Measurements from ENCODE around the gene BCL11B.

Gene BCL11B

DNA sequence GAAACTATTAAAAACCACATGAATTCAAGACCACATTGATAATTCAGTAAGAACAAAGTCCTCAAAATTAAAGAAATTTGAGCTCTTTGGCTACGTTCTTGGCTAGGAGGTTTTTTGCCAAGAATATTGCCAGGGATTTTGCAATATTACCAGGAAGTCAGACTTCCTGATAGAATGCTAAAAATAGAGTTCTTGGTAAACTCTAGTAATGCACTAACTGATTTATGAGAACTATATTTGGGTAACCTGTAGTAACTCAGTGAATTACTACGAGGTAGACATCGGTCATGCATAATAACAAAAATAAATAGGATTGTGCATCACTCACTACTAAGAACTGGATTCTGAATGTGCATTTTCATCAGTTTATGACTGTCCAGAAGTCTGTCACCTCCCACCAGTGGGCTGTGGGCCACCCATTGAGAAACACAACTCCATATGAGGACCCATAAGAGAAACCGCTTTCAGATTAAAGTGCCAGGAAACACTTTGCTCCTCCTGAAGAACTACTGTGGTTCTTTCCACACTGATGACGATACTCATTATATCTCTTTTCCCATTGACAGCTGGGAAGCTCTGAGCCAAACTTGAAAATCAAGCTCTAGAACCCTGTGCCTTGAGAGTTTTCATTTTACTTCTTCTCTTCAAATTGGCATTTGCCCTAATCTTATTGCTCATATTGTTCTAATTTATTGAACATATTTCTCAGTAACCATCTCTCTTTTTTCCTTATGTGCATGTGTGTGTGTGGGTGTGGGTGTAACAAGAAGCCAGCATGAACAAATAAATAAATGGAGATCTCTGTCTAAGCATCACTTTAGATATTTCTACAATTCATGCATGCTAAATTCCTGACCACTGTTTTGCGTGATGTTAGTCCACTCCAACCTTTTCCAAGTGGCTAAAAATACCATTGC, 116.6 kb downstream of the BCL11B start:
- DNase-seq, result no peak

DNA sequence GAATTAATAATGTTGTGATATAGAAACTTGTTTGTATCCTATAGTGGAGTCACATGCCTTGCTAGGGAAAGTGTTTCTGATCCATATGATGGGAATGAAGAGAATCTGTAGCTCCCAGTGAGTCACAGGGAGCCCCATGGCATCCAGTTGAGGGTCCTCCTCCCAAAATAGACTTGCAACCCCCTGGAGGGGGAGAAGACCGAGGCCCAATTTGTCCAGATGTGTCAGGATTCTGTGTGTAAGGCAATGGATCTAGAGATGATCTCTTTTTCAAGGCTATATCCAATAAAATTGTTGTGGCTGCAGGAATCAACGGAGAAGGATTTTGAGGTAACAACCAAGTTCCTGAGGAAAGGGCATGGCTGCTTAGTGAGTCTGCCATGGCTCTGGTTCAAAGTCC, 121.8 kb downstream of the BCL11B start:
- no peak for DNase-seq

DNA sequence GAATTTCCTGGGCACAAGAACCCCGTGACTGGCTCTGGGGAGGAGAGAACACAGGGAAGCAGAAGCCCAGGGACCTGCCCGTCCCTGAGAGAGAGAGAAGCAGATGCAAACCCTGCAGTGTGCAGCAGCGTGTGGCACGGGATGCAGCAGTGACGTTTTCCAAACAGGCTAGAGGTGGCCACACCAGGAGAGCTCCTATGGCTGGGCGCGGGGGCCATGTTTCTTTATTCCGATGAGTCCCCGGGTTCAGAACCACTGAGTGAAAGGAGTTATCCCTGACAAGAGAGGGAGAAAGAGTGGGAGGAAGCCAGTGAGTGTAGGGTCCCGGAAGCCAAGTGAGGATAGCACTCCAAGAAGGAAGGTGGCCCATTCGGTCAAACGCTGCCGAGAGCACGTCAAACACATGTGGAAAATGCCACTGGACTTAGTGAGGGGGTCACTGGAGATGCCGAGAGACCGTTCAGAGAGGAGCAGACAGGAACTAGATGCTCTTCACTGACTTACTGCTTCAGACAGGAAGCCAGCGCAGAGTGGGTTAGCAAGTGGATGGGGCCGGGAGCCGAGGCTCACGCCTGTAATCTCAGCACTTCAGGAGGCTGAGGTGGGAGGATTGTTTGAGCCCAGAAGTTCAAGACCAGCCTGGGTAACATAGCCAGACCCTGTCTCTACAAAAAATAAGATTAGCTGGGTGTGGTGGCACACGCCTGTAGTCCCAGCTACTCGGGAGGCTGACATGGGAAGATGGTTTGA, 123.0 kb downstream of the BCL11B start:
- no peak for DNase-seq

DNA sequence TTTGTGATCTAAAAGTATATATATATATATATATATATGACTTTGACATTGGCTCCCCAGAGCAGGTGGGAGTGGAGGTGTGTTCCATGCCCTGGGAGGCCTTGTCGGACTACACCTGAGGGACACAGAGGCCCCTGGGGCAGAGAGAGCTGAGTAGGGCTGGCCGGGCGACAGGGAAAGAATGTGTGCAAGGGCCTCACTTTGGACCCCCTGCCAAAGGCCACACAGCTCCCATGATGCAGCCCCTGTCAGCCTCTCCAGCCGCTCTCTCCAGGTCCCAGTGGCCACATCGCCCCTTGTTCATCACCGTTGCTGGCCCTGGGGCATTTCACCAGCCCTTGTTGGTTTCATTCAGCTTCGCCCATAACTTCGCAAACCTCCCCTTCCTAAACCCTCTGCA, 123.9 kb downstream of the BCL11B start:
- DNase-seq, result no peak

DNA sequence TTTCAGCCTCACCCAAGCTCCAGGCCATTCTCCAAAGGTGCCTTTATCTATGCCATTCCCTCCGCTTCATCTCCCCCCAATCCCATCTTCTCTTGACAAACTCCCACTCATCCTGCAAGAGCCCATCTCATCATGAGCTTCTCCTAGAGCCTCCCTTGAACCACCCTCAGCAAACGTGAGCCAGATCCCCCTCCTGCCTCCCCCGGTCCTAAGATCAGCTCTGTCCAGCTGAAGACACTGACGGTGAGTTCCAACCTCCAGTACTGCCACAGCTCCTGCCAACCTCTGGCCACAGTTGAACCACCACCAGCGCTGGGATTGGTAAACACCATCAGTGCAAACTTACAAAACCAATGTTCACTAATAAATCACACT, 124.6 kb downstream of the BCL11B start:
- DNase-seq, result no peak

DNA sequence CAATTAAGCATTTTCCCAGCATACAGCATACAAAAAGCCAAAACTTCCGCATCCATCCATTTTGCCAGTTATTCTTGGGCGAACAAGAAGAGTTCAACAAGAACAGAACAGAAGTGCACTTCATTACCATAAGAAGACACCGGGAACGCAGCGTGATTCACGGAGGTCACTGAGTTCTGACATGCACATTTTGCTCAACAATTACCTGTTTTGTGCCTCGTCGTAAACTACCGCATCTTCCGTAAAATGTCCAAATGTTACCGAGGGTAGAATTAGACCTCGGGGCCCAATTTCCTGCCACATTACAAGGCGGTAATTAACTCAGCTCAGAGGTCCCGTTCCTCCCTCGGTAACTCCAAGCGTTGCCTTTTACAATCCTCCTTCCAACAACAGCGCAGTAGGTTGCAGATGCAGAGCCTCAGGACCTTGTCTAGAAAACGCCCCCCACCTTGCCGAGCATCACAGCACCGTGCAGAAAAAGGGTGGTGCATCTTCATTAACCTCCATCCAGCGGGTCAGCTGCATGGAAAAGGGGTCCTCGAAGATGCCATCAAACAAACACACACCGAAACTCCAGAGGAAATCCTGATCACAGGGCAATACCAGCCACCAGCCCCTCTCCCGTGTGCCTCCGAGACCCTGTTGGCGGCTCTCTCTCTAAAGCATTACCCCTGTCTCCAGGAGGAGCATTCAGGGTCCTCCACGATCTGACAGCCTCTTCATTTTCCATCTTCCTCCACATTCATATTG, 125.2 kb downstream of the BCL11B start:
- no peak for DNase-seq

DNA sequence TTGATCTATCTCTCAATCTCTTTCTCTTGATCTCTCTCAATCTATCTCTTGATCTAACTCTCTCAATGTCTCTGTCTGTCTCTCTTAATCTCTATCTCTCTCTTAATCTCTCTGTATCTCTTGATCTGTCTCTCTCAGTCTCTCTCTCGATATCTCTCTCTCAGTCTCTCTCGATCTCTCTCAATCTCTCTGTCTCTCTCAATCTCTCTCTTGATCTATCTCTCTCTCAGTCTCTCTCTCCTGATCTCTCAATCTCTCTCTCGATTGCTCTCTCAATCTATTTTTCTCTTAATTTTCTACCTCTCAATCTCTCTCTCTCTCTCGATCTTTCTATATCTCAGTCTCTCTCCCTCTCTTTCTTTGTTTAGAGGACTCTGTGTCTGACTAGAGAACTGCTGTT, 126.7 kb downstream of the BCL11B start:
- DNase-seq, result no peak

DNA sequence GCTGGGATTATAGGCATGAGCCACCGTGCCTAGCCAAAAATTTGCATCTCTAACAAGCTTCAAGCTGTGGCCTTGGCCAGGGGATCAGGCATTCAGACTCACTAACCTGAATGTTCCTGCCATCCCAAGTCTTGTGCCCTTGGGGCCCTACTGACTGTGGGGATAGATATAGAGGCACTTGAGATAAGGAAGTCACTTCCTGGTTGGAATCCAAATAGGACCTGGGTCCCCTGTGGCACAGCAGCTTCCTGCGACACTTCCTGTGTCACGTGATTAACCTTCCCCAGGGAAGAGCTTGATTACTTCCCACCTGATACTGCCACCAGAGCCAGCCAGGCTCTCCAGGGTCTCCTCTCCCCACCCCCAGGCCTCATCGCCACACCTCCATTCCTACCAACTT, 128.2 kb downstream of the BCL11B start:
- DNase-seq, result no peak

DNA sequence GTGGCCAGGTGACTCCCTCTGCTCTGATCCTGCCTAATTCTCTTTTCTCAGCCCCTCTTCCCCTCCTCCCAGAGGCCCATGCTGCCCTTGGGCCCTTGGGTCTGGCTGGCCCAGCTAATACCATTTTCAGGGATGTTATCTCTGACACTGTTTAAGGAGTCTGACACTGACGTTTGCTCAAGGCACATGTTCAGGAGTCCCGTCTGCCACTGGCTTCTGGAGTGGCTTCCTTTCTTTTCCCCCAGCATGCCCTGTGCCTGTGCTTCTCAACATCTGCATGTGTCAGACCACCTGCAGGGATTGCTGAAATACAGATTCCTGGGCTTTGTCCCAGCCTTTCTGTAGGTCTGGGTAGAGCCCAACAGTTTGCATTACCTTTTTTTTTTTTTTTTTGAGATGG, 128.9 kb downstream of the BCL11B start:
- no peak for DNase-seq

DNA sequence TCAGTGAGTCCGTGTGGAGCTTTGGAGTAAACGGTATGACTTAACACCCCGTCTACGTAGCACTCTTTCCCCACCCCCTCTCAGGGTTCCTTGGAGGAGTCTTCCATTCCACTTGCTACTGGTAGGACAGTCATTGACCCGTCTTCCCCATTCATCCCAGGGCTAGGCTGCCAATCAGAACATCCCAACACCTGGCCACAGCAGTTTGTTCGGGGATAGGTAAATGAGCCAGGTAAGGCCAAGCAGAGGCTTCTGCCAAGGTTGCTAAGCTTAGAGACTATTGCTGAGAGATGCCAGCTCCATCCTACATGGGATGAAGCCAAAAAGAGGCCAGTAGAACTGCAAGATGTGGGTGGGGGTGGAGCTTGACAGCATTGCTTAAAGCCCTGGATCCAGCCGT, 130.8 kb downstream of the BCL11B start:
- no peak for DNase-seq

DNA sequence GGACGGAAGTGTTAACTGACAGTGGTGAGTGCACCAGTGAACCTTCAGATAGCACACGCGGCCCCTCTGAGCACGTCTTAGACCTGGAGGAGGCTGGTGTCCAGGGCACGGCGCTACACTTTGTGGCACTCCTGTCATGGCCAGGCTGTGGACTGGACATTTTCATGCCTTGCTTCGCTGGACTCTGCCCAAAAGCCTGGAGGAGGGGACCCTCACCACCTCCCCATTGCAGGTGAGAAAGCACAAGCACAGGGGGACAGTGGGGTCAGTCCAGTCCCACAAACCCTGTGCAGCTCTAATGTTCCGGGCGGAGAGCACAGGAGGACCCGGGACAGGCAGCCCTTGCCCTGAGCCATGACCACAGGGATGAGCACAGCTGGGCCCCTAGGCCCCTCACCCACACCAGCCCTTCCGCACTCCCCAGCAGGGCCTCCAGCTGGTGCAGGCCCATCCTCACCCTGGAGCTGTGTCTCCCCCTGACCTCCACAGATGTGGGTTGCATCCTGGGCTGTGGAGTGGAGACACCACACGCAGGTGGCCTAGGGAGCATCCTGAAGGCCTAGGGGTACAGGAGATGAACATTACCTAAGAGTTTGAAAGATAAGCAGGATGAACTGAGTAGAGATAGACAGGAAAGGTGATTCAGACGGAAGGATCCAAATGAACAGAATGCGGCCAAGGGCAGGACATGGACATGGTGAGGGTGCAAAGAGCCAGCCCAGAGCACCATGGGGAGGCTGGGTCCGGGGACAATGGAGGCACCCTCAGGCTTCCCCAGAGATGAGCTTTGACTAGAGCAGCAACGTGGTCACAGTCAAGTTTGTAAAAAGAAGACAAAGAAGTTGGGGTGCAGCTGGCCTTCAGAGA, 132.8 kb downstream of the BCL11B start:
- DNase-seq, result no peak

DNA sequence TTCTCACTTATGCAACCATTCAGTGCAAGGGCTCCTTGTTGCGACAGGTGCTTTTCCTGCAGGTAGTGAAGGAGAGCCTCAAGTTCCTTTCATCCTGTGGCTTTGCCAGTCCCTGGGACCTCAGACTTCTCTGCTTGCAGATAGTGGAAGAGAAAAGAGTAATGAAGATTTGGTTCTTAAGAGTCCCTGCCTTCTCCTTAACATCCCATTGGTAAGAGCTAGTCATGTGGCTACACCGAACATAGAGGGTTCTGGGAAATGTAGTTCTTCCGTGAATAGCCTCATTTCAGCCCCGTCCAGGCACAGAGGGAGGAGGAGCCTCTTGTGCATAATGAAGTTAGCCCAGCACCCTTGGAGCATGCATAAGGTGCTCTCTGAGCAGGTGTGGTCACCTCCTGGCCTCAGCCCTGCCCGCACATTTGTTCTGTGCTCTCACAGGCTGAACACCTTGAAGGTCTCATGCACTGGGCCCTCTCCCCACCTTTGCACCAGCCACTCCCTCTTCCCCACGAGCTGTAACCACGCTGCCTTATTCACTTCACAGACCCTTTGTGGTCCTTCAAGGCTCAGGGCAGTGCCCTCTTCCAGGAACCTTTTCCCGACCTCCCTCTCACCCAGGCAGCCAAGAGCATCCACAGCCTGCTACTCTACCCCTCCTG, 134.0 kb downstream of the BCL11B start:
- no peak for DNase-seq

DNA sequence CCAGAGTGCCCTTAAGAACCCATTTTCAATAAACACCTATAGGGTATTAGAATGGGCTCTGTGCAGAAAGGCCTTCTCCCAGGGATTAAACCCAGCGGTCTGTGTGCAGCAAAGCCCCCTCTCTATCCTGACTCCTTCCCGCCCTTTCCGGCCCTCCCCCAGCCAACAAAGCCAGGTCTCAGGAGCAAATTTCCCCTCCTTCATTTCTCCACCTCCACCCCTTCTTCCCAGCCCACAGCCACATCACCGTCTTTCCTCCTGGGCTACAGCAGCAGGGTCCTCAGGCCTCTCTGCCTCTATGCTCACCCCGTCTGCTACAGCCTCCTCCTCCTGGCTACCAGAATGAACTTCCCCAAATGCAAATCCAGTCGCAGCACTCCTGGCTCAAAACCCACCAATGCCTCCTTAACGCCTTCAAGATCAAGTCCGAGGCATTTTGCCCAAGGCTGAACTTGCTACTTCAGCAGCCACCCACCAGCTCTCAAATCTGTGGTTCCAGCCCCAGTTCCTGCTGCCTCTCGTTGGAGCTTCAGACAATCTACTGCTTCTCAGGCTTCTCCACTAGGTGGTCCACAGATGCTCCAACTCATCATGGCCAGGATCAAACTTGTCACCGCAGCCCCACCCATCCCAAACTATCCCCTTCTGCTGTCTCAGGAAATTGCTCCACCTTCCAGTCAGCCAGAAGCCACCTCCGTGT, 134.8 kb downstream of the BCL11B start:
- no peak for DNase-seq

DNA sequence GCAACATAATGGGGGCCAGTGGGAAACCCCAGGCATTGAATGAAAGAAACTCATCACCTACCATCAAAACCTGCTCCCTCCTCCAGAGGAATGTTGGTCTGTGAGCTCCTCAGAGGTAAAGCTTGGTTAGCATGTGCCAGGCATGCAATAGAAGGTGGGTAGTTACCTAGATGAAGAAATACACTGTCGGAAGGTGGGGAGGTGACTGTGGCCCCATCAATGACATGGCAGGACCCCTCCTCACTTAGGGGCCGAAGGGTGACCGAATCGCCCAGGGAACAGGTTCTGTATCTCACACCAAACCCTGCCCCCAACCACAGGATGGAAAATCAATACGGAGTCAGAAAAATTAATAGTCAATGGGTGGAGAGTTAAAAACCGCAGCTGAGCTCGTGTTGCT, 135.6 kb downstream of the BCL11B start:
- no peak for DNase-seq

DNA sequence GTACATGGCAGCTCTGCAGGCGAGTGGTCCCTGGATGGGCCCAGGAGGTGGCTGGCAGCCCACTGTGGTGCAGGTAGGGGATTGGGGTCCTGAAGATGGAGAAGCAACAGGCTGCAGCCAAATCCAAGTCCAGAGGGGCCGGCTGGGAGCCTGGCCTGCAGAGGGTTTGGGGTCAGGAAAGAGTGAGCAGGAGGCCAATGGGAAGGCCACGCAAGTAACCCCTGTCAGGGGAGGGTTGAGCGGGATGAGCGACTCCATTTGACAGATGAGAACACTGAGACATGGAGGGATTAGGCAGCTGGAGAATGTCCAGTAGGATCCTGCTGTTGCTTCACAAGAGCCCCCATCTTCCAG, 136.0 kb downstream of the BCL11B start:
- no peak for DNase-seq

DNA sequence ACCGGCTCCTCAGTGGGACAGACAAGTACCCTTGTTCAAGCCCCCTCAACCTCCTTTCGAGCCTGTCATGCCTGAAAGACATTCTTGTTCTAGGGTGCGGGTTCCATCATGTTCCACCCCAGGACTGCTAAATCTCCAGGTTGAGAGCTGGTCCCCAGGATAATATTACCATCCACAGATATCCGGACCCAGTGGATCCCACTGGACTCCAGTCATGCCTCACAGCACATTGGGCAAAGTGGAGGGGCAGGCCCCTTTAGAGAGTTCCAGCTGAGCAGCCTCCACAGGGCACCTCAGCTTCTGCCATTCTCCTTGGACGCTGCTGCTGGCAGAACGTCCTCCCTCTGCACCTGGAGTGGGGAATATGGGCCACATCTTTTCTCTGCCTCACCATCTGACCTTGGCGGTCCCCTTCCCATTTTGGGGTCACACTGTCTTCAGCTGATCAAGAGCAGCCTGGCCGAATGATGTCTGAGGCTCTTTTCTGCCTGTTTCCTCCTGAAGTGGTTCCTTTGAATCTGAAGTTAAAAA, 137.4 kb downstream of the BCL11B start:
- no peak for DNase-seq

DNA sequence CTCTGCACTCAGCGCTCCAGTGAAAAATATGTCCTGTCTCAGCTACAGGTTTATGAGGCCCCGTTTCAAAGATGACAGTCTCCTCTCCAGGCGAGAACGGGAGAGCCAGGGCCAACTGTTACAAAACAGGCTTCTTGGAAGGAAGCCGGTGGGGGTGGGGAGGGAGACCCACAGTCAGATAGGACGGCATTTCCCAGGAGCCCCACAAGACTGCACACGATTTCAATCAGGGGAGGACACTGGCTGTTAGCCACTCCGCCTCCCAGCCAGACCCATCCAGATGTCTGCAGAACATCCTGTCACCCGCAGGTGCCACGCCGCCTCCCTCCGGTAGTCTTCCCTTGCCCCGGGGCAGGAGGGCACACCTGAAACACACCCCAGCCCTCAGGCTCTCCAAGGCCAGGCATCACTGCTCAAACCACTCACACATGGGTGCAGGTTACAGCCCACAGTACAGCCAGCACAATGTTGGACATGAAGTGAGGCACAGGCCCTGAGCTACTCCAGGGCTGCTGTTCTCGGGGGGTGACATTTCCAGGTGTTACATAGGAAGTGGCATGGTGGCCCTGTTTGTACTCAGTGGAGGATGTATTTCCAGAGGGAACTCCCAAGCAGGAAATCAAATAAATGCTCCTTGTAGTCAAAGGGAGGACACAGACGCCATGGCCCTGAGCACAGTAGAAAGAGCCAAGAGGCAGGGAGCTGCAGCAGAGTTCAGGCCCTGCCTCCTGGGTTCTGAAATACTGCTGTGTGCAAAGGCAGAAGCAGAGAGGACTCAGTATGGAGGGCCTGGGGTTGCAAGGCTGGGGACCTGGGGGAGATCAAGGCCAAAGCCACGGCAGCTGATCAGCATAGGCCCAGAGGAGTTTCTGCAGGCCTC, 138.1 kb downstream of the BCL11B start:
- no peak for DNase-seq

DNA sequence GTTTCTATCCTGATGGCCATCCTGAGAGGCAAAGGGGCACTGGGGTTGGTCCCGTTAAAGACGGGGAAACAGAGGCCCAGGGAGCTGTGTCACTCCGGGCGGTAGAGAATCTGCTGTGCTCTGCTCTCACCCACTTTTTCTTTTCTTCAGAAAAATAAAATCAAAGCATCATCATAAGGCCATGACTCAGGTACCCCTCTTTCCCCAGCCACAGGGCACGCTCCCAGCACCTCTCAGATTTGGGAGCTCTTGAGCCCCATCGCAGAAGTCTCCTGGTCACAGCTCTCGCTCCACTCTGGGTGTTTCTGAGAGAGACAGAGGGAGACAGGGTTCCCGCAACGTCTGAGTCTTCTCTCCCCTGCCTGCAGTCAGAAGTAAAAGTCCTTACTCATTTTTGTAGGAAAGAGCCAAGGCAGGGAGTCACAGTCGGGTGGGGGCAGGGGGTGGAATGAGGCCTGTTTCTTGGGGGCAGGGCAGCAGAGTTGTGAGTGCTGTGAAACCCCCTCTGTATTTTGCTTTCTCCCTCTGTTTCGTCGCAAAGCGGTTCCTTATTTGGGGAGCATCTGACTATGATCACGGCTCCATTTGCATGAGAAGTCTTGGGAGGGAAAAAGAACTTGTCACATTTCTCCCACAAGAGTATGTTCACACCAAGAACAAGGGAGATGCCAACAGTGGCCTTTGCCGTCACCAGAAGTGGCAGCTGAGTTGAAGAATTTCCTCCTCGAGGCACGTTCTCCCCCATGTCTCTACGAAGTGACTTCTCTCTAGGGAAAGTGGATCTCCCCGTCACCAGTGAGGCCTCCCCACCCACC, 139.0 kb downstream of the BCL11B start:
- no peak for DNase-seq

DNA sequence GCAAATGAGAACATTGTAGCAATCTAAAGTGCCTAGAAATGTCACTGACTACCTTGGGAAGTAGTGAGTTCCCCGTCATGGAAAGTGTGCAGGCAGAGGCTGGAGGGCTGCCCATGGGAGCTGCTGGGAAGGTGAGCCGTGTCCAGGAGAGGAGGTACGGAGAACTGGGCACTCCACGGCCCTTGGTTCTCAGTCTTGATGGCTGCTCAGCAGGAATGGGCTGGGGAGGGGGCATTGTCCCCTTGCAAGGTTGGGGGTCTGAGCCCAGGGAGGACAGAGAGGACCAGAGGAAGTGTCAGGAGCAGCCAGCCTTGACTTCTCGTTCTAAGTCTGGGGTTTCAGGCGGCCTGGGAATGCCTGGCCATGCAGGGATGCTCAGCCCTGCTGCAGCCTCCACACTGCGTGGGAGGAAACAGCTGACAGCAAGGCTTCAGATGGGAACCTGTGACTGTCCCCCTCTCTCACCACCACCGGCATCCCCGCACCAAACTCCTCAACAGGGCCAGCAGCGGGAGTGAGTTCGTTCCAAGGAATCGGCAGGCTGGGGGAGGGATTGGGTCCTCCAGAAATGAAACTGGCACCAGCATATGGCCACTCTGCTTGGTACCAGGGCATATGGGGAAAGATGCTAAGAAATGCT, 140.2 kb downstream of the BCL11B start:
- no peak for DNase-seq
